Liver (tissue), 3 donors: ENCODE data around the gene MAP3K21.

ENCODE experiments used
- RAD21 ChIP-seq, 2 donors: IDR thresholded peaks; 2 replicates each; pipeline ENCODE4 v1.6.1; 2016; ENCODE audit warnings: antibody characterized with exemption in 2 of 2, mild to moderate bottlenecking in 2 of 2
- SP1 ChIP-seq: IDR thresholded peaks from 2 replicates; pipeline ENCODE4 v1.6.1; 2018; ENCODE audit warnings: antibody characterized with exemption, mild to moderate bottlenecking
- TAF1 ChIP-seq: conservative IDR thresholded peaks from 2 replicates; pipeline ENCODE4 v1.6.1; 2016; ENCODE audit warnings: antibody characterized with exemption, mild to moderate bottlenecking
- TF ChIP-seq, protein P1 (sequence below): fragments of 150-350 bp; IDR thresholded peaks from 2 replicates; pipeline ENCODE4 v1.5.1; 2017; ENCODE audit warnings: improper control_type of control experiment, low read depth, low read length; ENCODE audit not compliant: missing input control
- TF ChIP-seq, protein P2 (sequence below): IDR thresholded peaks from 2 replicates; pipeline ENCODE4 v1.6.1; 2016; ENCODE audit warnings: antibody characterized with exemption
- TF ChIP-seq, protein P3 (sequence below): IDR thresholded peaks from 2 replicates; pipeline ENCODE4 v1.6.1; 2016; ENCODE audit warnings: antibody characterized with exemption, mild to moderate bottlenecking
- donor health status: healthy.
- donor health status: healthy.

DNA sequence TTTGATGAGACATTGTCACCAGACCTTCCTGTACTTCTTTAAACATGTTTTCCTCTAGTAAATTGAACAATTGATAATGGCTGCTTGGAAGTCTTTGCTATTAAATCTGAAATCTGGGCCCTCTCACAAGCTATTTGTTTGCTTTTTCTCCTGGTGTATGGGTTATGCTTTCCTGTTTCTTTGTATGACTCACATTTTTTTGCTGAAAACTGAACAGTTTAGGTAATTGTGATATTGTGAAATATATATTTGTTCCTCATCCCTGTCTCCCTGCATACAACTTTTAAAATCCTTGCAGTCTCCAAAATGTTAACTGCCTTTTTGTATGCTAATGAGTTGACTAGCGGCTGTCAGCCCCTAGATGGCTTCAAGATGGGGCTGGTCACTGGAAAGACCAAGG is 61.6 kb downstream of the MAP3K21 start:
- TF ChIP-seq, protein P1, sequence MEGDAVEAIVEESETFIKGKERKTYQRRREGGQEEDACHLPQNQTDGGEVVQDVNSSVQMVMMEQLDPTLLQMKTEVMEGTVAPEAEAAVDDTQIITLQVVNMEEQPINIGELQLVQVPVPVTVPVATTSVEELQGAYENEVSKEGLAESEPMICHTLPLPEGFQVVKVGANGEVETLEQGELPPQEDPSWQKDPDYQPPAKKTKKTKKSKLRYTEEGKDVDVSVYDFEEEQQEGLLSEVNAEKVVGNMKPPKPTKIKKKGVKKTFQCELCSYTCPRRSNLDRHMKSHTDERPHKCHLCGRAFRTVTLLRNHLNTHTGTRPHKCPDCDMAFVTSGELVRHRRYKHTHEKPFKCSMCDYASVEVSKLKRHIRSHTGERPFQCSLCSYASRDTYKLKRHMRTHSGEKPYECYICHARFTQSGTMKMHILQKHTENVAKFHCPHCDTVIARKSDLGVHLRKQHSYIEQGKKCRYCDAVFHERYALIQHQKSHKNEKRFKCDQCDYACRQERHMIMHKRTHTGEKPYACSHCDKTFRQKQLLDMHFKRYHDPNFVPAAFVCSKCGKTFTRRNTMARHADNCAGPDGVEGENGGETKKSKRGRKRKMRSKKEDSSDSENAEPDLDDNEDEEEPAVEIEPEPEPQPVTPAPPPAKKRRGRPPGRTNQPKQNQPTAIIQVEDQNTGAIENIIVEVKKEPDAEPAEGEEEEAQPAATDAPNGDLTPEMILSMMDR: no peak
- TF ChIP-seq, protein P2, sequence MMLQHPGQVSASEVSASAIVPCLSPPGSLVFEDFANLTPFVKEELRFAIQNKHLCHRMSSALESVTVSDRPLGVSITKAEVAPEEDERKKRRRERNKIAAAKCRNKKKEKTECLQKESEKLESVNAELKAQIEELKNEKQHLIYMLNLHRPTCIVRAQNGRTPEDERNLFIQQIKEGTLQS: no peak
- TF ChIP-seq TAF1: no peak
- no peak for TF ChIP-seq SP1
- TF ChIP-seq, protein P3, sequence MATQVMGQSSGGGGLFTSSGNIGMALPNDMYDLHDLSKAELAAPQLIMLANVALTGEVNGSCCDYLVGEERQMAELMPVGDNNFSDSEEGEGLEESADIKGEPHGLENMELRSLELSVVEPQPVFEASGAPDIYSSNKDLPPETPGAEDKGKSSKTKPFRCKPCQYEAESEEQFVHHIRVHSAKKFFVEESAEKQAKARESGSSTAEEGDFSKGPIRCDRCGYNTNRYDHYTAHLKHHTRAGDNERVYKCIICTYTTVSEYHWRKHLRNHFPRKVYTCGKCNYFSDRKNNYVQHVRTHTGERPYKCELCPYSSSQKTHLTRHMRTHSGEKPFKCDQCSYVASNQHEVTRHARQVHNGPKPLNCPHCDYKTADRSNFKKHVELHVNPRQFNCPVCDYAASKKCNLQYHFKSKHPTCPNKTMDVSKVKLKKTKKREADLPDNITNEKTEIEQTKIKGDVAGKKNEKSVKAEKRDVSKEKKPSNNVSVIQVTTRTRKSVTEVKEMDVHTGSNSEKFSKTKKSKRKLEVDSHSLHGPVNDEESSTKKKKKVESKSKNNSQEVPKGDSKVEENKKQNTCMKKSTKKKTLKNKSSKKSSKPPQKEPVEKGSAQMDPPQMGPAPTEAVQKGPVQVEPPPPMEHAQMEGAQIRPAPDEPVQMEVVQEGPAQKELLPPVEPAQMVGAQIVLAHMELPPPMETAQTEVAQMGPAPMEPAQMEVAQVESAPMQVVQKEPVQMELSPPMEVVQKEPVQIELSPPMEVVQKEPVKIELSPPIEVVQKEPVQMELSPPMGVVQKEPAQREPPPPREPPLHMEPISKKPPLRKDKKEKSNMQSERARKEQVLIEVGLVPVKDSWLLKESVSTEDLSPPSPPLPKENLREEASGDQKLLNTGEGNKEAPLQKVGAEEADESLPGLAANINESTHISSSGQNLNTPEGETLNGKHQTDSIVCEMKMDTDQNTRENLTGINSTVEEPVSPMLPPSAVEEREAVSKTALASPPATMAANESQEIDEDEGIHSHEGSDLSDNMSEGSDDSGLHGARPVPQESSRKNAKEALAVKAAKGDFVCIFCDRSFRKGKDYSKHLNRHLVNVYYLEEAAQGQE: no peak
- no peak for TF ChIP-seq RAD21 (IDR thresholded peaks at IDR 0.05)
